Caki2 (cell line): ENCODE results near the gene MAD1L1. TPM values are rescaled to one million over a fixed set of nuclear protein-coding genes. Genes with fewer than 3 reads are reported as not detected.
"Not testable (repeated sequence)": the region's sequence is repeated elsewhere in the genome, so short reads cannot be mapped to it uniquely, and the experiment has no call there.

ENCODE experiments used
- DNase-seq: peaks from one replicate; pipeline ENCODE4 v3.0.0-alpha.2; 2015; ENCODE audit warnings: low read depth
- in situ Hi-C: cut with HindIII; loops from 2 replicates; pipeline ENCODE4 v1.10.0; 2016; ENCODE audit warnings: low sequenced_read_pairs, low pct_unique_long_range_greater_than_20kb, mixed read lengths
- total RNA-seq: library from RNA; depleted of rRNA; stranded (reverse); fragments of >200 nt; shearing (Covaris generic); gene quantifications from 2 replicates; pipeline ENCODE4 v1.2.3, GENCODE V29; 2014; ENCODE audit warnings: low replicate concordance

The MAD1L1 gene
- total RNA-seq, 1 experiment from 2014 or later, result 123 TPM

GRCh38 chr7:1978656-1979590 lies 253.8 kb downstream of the MAD1L1 start:
- no peak for DNase-seq
- in situ Hi-C loops, result no loop called here

DNA sequence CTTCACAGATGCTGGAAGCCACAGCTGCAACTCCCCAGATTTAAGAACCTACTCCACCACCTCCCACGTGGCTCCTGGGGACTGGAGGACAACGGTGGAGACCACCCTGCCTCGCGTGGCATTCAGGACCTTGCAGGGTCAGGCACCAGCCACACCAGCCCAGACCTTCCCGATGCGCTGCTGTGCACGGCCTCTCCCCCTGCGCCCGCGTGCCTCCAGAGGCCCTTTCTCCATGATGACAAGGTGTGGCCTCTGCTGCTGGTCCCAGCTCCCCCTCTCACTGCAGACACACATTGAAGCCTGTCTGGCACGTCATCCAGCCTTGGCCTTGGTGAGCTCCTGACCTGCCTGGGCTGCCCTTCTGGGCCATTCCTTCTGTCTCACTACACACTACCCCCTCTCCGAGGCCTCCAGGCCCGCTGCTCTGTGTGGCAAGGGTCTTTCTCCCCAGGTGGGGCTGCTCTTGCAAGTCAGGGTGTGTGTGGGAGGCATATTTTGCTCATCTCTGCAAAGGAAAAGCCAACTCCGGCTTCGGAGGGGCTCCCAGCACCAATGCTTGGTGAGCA lies 254.8 kb downstream of the MAD1L1 start:
- DNase-seq, result no peak
- in situ Hi-C loops, result no loop called here

DNA sequence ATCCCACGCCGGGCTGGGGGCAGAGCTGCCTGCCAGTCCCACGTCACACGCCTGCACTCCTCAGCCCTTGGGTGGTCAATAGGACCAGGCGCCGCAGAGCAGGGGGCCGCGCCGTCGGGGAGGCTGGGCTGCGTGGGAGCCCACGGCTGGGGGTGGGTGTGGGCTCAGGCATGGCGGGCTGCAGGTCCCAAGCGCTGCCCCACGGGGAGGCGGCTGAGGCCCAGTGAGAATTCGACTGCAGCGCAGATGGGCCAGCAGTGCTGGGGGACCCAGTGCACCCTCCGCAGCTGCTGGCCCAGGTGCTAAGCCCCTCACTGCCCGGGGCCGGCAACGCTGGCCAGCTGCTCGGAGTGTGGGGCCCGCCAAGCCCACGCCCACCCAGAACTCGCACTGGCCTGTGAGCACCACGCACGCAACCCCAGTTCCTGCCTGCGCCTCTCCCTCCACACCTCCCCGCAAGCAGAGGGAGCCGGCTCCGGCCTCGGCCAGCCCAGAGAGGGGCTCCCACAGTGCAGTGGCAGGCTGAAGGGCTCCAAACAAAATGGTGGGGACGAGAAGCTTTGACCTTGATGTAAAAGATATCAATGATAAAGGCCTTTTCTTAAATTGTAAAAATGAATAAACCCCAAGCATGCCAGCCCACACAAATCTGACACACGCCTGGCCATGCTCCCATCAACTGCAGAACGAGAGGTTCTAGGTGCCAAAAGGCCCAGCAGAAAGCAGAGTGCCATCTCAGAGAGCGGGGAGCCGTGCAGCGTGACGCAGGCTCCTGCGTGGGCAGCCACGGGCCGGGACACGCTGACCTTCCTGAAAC lies 255.5 kb downstream of the MAD1L1 start:
- in situ Hi-C loops, result no loop called here
- DNase-seq, result no peak

GRCh38 chr7:1976521-1976920 lies 256.2 kb downstream of the MAD1L1 start:
- DNase-seq, in situ Hi-C loops: not testable (repeated sequence)

DNA sequence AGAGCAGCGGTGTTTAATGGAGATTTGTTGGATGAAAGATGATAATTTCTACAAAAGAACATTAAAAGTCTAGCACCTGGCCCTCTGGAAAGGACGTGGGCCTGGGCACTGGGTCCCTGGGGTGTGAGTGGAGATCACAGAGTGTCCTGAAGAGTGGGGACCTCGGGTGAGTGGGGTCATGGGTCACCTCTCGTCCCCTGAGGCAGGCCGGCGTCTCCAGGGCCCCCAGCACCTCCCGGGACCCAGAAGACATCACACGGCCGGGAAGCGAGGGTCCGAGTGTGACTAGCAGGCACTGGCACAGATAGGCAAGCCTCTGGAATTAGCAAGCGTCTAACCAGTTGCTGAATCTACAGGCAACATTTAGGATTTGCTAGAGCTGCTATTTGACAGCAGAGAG lies 257.2 kb downstream of the MAD1L1 start:
- DNase-seq, result no peak
- in situ Hi-C loops, result no loop called here

DNA sequence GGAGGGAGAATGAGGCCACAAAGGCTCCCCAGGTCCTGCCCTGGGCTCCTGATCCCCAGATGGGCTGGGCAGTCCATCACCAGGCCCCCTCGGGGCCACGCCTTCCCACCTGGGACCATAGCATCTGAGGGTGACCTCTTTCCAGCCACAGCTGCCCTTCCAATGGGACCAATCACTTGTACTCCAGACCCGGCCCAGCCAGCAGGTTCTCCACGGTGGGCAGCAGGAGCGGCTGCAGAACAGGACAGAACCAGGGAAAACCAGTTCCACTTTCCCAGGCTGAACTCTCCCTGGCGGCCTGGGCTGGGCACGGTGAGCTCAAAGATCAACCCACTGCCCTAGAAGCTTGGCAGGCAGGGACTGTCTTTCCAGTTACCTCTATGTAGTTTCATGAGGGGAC lies 257.6 kb downstream of the MAD1L1 start:
- DNase-seq, result no peak
- in situ Hi-C loops, result no loop called here

GRCh38 chr7:1974290-1975101 lies 258.2 kb downstream of the MAD1L1 start:
- in situ Hi-C loops, result no loop called here
- DNase-seq, result no peak

DNA sequence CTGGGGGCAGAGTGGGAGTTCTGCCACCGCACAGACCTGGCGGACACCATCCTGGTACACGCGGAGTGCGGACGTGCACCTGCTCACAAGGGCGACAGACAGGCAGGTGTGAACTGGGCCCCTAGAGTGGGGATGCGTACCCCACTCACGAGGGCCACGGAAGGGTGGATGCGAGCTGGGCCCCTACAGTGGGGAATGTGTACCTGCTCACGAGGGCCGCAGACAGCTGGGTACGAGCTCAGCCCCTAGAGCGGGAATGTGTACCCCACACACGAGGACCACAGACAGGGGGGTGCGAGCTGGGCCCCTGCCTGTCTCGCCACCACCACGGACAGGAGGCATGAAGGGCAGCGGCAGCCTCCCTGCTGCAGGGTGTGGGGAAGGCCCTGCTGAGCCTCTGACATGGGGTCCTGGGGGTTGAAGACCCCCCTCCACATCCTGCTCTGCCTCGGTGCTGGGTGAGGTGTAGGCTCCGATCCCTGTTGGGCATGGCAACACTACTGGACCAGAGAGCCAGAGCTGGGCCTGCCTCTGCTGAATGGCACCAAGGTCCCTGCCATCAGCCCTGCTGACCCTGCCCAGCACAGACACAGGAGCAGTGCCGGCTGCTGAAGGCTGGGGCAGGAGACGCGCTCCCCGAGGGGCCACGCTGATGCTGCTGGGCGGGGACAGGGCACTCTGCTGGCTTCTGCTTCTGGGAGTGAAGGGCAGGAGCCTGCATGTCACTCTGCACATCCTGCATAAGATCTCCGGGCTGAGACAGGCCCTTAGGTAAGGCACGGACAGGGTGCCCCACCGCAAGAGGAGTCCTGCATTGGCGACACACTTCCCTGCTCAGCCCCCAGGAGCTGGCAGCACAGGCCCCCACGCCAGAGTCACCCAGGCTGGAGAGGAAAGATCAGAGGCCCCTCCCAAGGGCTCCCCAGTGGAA lies 259.2 kb downstream of the MAD1L1 start:
- in situ Hi-C loops, result no loop called here
- no peak for DNase-seq

DNA sequence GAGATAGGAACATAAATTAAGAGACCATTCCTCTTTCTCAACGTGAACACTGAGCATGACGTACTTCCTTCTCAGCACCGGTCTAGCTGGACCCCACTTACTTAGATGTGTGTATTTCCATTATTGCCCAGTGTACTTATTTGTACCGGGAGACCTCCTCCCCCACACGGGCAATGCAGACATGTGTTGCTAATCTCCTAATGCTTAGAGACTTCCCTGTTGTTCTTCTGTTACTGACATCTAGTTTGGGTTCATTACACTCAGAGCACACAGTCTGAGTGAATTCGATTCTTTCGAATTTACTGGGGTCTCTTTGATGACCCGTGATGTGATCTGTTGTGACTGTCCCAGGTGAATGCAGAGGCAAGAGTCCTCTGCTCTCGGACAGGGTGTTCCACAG lies 260.0 kb downstream of the MAD1L1 start:
- no peak for DNase-seq
- in situ Hi-C loops, result no loop called here

DNA sequence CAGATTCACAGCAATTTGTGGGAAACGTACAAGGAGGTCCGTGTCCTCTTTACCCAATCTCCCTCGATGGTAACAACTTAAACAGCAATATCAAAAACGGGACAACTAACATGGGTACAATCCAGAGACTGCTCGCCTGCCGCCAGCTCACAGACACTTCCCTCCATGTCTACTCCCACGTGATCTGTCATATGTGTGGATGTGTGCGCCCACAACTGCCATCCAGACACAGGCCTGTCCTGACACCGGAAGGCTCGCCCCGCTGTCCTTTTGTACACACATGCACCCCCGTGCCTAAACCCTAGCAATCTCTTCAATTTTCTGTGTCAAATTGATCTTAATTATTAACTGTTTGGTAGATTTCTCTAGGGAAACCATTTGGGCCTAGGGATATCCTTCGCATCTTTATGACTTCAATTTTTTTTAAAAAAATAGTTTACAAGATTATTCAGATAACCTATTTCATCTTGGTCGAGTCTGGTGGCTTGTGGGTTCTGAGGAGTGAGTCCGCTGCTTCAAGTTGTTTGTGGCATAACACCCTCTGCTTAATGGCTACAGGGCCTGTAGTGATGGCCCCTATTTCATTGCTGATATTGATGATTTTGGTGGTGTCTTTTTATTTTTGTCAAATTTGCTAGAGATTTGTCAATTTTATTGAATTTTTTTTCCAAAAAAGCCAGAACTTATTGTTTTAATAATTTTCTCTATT lies 260.6 kb downstream of the MAD1L1 start:
- in situ Hi-C loops, result no loop called here
- DNase-seq, result no peak

DNA sequence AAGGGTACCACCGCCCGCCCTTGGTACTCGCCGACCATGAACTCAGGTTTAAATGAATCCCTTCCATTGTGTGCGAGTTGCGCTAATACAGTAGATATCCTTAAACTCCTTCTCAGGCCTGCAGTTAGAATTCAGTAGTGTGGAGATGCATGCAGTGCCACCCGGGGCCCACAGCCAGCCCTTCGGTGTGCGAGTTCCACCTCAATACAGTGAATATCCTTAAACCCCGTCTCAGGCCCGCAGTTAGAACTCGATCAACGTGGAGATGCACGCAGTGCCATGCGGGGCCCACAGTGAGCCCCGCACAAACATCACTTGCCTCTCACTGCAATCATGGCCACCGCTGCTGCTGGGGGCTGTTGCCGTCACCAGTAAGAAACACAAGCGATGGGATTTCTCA lies 261.9 kb downstream of the MAD1L1 start:
- no peak for DNase-seq
- in situ Hi-C loops, result no loop called here

GRCh38 chr7:1970285-1970660 lies 262.5 kb downstream of the MAD1L1 start:
- in situ Hi-C loops, DNase-seq: not testable (repeated sequence)

DNA sequence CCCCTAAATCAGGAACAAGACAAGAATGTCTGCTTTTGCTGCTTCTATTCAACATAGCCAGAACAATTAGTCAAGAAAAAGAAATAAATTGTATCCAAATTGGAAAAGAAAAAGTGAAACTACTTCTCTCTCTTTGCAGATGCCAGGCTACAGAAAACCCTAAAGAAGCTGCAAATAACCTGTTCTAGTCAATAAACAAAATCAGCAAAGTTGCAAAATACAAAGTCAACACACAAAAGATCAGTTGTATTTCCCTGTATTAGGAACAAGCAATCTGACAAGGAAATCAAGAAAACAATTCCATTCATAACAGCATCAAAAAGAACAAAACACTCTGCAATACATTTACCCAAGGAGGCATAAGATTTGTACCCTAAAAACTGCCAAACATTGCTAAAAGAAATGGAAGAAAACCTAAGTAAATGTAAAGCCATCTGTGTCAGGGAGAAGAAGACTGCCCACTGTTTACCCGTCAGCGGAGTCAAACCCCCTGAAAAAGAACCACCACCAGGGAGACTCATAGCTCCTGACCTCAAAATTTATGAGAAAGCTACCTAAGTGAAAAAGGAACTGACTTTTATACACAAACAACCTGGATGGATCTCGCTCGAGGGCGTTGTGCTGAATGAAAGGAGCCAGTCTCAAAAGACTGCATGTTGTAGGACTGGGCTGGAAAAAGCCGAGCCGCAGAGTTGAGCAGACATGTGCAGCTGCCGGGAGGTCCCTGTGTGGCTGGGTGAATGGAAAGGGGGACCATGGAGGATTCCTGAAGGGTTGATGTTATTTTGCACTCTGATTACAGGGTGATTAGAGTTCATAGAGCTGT lies 263.1 kb downstream of the MAD1L1 start:
- no peak for DNase-seq
- in situ Hi-C loops, result no loop called here

GRCh38 chr7:1968397-1969111 lies 264.2 kb downstream of the MAD1L1 start:
- in situ Hi-C loops, result no loop called here

More at GRCh38 chr7:1968397-1969111, 264.2 kb downstream of the MAD1L1 start:
- DNase-seq, result no peak
